ENCODE data around the gene PCSK5. TPM values are rescaled to one million over a fixed set of nuclear protein-coding genes. Genes with fewer than 3 reads are reported as not detected.

The PCSK5 gene
- total RNA-seq, 2 donors from 2014 or later: 56.5 to 79.8 TPM

DNA sequence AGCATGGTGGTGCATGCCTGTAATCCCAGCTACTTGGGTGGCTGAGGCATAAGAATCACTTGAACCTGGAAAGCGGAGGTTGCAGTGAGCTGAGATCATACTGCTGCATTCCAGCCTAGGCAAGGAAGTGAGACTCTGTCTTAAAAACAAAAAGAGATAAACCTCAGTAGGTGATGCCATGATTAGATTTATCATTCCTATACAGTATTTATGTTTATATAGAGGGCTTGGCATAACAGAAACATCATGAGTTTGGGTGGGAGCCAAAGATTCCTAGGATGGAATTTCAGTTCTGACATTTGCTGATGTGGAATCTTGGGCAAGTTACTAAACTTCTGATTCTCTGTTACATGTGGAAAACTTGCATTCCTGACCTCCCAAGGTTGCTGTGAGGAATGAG, 481.4 kb downstream of the PCSK5 start:
- intact Hi-C loops (cut with DNase I, micrococcal nuclease): no loop called here
- ATAC-seq (no peak), DNase-seq (no peak)

DNA sequence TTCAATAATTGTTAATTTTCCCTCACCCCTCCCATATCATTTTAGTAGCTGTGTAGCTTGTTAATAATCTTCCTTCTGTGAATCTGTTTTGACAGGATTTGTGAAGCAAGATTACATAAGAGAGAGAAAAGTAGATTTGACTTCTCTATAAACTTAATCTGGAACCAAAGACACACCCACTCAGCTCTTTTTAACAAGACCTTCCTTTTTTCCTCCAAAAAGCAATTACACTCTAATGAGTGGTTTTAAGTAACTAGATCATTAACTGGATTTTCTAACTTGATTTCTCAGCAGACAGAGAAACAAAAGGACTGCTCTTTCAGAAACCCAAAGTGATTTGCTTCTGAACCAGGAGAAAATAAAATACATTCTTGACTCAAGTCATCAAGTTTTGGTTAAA, 481.9 kb downstream of the PCSK5 start:
- no peak for DNase-seq
- intact Hi-C loops (cut with DNase I, micrococcal nuclease): no loop called here
- ATAC-seq: no peak

DNA sequence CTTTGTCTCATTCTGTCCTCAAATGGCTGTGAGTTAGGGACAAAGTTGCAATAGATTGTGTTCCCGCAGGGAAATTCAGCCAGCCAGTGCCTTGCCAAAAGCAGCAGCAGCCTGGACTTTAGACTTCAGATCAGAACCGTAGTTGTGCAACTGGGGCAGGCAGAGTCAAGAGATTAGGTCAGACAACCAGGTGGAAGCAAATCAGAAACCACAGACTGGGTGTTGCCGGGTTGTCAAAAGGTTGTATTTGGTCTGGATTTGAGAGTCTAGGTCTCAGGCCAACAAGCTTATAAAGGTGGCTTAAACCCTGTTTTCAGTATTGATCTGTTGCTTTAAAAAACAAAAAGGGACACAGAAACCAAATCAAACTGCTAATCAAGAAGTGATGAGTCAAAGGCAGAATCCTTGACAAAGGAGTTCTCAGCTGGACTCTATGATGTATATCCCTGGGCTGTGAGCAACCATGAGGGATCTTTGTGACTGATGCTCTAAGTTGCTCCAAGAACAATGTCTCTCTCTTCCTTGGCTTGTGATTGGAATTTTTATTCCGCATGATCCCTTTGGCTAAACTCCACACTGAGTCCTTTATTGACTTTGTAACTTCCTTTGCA, 482.8 kb downstream of the PCSK5 start:
- peak; percentile 67 to 85 for DNase-seq
- intact Hi-C loops (cut with DNase I, micrococcal nuclease): no loop called here
- peak; percentile 82 for ATAC-seq

DNA sequence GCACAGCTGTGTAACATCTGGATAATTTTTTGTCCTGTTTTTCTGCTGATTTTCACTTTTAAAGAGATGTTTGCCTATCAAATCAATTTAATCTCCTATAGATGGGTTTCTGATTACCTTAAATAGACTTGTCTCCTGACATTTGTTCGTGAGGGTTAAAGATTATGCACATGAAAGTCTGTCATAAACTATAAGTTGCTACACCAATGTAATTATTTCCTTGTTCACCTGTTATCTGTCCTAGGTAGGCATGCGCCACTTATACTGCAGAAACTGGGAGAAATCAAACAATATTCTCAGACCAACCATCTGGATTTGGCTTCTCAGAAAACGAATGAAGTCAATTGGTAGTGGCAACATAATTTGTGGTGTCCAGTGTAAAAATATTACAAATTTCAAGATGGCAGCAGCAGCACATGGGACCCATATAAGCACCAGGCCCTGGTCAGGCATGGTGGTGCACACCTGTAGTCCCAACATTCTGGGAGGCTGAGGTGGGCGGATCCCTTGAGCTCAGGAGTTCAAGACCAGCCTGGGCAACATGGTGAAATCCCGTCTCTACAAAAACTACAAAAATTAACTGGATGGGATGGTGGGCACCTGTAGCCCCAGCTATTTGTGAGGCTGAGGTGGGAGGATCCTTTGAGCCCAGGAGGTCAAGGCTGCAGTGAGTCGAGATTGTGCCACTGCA, 483.5 kb downstream of the PCSK5 start:
- peak; percentile 56 for ATAC-seq
- no peak for DNase-seq
- intact Hi-C loops (cut with DNase I, micrococcal nuclease): no loop called here

DNA sequence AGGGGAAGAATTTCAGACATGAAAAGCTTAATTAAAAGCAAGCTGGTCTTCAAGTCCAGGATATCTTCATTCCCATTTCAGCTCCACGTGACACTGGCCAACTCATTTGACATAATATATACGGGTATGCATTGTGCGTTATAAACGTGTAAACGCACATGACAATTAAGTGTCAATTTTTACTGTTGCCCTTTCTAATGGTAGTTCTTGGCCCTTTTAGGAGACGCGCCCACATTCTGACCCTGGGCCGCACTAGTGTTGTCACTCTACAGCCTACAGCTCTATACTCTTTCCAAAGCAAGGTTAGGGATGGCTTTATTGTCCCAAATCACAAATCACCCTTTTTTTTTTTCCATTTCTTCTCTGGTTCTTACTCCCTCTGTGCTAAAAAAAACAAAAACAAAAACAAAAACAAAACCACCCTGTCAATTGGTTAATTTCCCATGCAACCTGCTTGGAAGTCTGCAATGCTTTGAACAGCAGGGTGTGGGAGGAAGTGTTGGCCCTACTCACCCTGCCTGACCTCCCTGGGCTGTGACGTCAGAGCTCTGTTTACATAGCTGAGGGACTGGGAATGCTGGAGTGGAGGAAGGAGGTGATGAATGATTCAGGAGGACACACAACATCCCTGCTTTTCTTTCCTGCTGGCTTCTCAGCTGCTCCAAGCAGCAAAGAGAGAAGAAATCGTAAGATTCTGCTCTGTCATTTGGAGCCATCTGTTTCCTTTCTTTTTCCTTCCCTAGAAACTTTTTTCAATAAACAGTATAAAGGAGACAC, 484.5 kb downstream of the PCSK5 start:
- intact Hi-C loops (cut with DNase I, micrococcal nuclease): no loop called here
- ATAC-seq (peak; percentile 87), DNase-seq (peak; percentile 87 to 95)

DNA sequence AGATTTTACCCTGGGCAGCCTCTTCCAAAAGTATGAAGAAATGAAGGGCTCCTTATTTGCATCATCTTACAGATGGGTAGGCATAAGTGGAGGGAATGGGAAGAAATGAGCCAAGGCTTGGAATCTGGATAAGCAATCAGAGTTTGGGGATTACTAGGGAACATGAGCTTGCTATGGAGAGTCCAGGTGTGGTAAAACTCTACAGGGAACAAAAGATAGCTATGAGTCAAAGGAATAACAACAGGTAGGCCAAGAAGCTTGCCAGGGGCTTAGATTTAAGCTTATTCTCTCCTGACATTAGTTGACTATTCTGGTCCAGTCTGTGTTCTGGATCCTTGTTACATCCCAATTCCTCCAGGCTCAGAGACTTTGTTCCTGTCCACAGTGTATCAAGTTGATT, 487.3 kb downstream of the PCSK5 start:
- ATAC-seq (no peak), DNase-seq (no peak)
- intact Hi-C loops (cut with DNase I, micrococcal nuclease): no loop called here

DNA sequence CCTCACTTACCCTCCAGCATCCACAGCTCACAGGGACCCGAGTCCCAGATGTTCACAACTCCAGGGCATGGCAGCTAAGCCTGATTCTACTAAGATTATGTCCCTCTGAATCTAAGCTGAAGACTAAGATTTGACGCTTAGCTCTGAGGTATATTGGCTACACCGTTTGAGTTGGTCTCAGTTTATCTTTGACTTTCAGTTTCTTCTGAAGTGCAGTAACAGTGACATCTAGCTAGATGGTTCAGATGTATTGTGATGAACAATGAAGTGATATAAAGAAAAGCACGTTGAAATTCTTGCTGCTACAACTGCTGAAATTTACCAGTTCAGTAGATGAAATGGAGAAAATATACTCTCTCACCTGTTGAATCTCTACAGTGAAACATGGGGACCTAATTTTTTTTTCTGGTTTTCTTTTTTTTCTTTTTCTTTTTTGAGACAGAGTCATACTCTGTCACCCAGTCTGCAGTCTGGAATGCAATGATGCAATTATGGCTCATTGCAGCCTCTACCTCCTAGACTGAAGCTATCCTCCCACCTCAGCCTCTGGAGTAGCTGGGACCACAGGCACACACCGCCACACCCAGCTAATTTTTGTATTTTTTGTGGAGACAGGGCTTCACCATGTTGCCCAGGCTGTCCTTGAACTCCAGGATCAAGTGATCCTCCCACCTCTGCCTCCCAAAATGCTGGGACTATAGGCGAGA, 488.0 kb downstream of the PCSK5 start:
- ATAC-seq: no peak
- intact Hi-C loops (cut with DNase I, micrococcal nuclease): no loop called here
- no peak for DNase-seq

DNA sequence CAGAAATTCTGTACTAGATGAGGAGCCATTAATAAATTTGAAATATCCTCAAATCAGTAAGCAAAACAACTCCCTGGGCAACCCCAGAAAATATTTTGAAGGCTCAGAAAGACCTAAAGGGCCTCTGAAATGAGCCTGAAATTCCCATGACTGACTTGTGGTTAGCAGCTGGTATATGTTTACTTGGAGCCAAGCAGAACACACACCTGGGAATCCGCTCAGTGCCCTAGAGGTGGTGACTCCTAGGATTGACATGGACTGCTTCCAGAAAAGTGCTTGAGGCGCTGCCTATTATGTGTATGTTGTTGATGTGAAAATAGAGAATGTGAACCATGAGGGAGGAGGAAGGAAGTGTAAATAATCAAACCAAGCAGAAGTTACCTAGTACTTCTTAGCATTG, 489.0 kb downstream of the PCSK5 start:
- intact Hi-C loops (cut with DNase I, micrococcal nuclease): no loop called here
- no peak for DNase-seq
- ATAC-seq: peak; percentile 23

DNA sequence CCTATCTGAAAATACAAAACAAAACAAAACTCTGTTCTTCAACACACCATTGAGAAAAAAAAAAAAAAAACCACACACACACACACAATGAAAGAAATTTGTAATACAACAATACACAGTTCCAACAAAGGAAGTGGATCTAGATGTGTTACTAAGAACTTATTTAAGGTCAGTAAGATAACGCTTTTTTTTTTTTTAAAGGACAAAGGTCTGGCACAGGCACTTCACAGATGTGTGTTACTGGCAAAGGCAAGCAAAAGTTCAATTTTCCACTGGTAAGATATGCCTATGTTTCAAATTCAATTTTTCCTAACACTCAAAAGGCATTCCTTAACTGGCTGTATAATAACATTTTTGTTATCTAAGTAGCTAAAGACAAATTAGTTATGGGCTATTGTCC, 500.2 kb downstream of the PCSK5 start:
- ATAC-seq (no peak), DNase-seq (no peak)
- intact Hi-C loops (cut with DNase I, micrococcal nuclease): no loop called here

DNA sequence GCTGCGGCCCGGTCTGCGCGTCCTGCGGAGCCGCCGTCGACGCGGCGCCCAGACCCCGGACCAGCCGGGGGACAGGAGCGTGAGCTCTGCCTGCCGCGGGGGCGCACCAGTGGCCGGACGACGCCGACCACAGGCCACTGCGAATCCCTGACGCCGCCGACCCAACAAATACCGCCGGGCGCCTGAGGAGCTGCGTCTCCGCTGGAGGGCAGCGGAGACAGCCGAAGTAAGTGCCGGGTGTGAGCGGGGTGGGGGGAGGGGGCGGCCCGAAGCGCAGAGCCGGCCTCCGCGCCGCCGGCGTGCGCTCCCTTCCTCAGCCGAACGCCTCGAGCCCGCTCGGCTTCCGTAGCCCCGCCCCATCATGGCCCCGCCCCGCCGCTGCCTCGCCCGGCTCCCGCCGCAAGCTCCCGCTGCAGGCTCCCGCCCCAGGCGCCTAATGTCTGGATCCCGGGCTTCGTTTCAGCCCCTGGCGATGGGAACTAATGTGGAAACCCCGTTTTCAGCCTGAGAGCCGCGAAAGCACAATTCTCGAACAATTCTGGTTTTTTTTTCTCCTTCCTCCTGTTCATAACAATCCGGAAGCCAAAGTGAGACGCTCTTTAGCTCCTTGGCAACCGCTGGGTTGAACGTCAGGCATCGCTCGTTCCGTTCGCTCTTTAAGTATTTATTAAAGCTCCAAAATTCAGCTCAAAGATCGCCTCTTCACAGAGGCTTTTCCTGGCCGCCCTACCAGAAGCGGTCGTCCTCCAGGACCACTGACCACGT, 503.9 kb downstream of the PCSK5 start, which contains the start of gene RFK:
TSS of gene RFK (minus strand) at position 232 of the 765 bp plus-strand sequence. CDS start 255 bp downstream, outside the sequence.
- DNase-seq (peak; percentile 93 to 94), ATAC-seq (peak; percentile 89)
- intact Hi-C loops (cut with DNase I, micrococcal nuclease): no loop called here

DNA sequence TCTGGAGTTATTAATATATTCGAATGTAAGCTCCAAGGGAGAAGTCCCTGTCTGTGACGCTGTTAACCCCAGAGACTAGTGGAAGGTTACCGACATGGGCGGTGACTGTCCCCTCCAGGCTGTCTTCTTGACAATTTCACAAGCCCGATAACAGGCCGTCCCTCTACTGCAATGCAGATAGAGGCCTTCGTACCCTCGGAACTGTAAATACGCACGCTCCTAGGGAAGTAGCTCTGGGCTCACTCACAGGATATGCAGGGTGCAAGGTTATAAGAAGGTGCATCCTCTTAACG, 504.4 kb downstream of the PCSK5 start:
- intact Hi-C loops (cut with DNase I, micrococcal nuclease): no loop called here
- peak; percentile 63 to 73 for DNase-seq

DNA sequence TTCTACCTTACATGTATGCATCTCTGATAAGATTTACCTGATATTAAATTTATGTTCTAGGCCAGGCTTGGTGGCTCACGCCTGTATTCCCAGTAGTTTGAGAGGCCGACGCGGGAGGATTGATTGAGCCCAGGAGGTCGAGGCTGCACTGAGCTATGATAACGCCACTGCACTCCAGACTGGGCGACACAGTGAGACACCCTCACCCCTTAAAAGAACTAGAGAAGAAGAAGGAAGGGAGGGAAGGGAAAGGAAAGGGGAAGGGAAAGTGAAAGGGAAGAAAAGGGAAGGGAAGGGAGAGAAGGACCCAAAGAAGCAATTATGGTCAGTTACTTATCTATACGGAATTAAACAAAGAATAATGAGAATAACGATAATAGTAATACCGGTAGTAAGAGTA, 504.9 kb downstream of the PCSK5 start:
- ATAC-seq: no peak
- DNase-seq: peak in 1 of 2 donors; percentile 35
- intact Hi-C loops (cut with DNase I, micrococcal nuclease): no loop called here

More for the DNA sequence above, 504.4 kb downstream of the PCSK5 start:
- peak; percentile 54 for ATAC-seq

DNA sequence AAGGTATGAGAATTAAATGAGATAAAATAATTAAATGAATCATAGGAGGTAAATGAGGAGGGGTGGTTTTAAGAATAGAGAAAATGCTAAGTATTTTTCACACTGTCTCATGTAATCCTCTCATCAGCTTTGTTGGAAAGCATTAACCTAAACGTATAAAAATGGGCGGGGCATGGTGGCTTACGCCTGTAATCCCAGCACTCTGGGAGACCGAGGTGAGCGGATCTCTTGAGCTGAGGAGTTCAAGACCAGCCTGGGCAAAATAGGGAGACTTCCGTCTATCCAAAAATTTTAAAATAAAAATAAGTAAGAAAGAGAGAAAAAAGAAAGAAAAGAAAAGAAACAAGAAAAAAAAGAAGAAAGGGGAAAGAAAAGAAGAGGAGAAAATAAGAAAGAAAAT, 505.7 kb downstream of the PCSK5 start:
- no peak for DNase-seq
- intact Hi-C loops (cut with DNase I, micrococcal nuclease): no loop called here
- ATAC-seq: no peak

DNA sequence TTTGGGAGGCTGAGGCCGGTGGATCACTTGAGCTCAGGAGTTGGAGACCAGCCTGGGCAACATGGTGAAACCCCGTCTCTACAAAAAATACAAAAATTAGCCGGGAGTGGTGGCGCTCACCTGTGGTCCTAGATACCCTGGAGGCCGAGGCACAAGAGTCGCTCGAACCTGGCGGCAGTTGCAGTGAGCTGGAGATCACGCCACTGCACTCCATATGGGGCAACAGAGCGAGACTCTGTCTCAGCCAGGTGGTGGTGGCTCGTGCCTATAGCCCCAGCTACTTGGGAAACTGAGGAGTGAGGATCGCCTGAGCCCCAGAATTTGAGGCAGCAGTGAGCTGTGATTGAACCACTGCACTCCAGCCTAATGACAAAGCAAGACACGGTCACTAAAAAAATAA, 506.1 kb downstream of the PCSK5 start:
- no peak for DNase-seq
- ATAC-seq: no peak
- intact Hi-C loops (cut with DNase I, micrococcal nuclease): no loop called here

DNA sequence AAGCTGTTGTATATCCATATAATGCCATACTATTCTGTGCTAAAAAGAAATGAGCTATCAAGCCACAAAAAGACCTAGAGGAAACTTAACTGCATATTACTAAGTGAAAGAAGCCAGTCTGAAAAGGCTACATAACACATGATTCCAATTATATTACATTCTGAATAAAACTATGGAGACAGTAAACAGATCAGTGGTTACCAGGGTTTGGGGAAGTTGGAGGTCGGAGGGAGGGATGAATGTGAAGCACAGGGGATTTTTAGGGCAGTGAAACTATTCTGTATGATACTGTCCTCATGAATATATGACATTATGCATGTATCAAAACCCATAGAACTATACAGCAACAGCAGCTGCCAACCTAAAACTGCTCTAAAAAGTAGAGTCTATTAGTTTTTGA, 509.4 kb downstream of the PCSK5 start:
- ATAC-seq (no peak), DNase-seq (no peak)
- intact Hi-C loops (cut with DNase I, micrococcal nuclease): no loop called here

DNA sequence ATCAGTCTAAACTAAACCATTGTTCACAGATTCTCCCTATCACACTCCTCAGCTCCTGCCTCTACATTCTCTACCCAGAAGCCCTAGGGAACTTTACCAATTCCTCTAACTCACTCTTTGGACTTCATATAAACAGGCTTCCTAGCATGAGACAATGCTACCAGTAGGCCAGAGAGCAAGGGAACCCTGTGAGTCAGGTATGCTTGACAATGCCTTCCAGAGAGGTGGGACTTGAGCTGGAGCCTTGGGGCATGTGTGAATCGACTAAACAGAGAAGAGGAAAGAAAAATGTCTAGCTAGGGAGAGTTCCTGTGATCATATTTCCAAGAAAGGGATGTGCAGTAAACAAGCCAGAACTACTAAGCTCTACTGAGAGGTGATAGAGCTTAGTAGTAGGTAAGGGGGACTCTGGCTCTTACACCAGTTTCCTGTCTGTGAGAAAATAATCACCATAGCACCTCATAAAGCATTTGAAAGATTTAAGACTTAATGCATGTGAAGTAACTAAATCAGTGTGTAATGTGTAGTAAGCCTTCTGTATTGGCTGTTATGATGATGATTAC, 510.1 kb downstream of the PCSK5 start:
- DNase-seq (no peak), ATAC-seq (peak; percentile 31)
- intact Hi-C loops (cut with DNase I, micrococcal nuclease): no loop called here

DNA sequence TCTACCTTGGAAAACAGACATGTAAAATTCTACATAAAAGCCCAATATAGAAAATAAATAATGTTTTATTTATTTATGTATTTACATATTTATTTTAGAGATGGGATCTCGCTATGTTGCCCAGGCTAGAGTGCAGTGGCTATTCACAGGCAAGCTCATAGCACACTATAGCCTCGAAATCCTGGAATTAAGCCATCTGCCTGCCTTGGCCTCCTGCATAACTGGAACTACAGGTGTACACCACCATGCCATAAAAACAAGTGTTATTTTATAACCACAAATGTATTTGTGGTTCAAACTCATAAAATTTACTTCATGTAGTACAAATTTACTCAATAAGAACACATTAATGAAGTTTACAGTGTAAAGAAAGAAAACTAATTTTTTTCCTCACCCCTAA, 510.7 kb downstream of the PCSK5 start:
- intact Hi-C loops (cut with DNase I, micrococcal nuclease): no loop called here
- ATAC-seq (peak; percentile 37), DNase-seq (no peak)

DNA sequence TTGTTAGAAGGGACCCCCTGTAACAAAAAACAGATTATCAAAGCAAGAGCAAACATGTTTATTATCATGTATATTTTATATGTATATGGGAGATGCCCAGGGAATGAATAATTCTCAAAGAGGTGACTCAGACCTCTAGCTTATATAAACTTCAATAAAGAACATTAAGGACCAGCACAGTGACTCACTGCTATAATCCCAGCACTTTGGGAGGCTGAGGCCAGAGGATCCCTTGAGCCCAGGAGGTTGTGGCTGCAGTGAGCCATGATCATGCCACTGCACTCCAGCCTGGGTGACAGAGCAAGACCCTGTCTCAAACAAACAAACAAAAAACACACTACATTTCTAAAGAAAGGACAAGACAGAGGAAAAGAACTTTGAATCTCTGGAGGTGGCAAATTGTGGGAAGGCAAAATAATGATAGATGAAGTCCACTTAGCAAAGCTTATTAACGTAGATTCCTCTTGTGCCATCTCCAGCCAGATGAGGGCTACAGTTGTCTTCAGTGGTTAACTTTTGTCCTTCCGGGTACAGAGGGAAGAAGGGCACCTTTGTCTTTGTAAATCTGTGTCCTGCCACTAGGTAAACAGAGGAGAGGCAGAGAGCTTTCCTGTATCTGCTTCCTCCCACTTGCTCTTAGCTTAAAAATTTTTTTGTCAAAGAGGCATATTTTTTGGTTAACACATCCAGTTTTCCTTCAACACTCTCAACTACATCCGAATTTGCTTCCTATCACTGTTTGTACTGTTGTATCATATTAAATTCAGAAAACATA, 511.3 kb downstream of the PCSK5 start:
- no peak for DNase-seq
- ATAC-seq: peak; percentile 87
- intact Hi-C loops (cut with DNase I, micrococcal nuclease): no loop called here

Measured in left colon (tissue), 2 donors.